NB4 (cell line): ENCODE data around the gene RNFT1.

Experiments used
- CTCF ChIP-seq: IDR thresholded peaks from one replicate; pipeline ENCODE4 v1.5.1; 2012; ENCODE audit warnings: low read depth, low read length
- MAX ChIP-seq: IDR thresholded peaks from 2 replicates; pipeline ENCODE4 v1.6.1; 2011; ENCODE audit warnings: low read depth, low read length
- MYC ChIP-seq: IDR thresholded peaks from 2 replicates; pipeline ENCODE4 v1.6.1; 2011; ENCODE audit warnings: low read depth, low read length
- POLR2A ChIP-seq: IDR thresholded peaks from 2 replicates; pipeline ENCODE4 v1.6.1; 2011; ENCODE audit warnings: mild to moderate bottlenecking; ENCODE audit not compliant: insufficient read length; ENCODE audit errors: extremely low read depth

- peak; percentile 31 for TF ChIP-seq CTCF
- TF ChIP-seq POLR2A: no peak
- no peak for TF ChIP-seq MAX
- no peak for TF ChIP-seq MYC
Measured at GRCh38 chr17:59914274-59914854, 50.2 kb downstream of the RNFT1 start.
